Aorta (tissue), 5 donors: ENCODE results near the gene FAM117A. TPM values are rescaled to one million over a fixed set of nuclear protein-coding genes. Genes with fewer than 3 reads are reported as not detected.

Experiments
- ATAC-seq: fragments of 200-7000 bp; cut with Tn5 transposase; one replicate; pipeline ENCODE4 v1.9.1; 2022; ENCODE audit warnings: moderate library complexity; ENCODE audit not compliant: low FRiP score
- DNase-seq, 2 donors: peaks; one replicate each; pipeline ENCODE4 v3.0.0-alpha.2; 2020
- H3K27ac ChIP-seq, 2 donors: one replicate each; pipeline ENCODE4 v1.5.1; 2013; ENCODE audit warnings: low read length in 2 of 2, mild to moderate bottlenecking in 2 of 2, moderate library complexity in 2 of 2, control low read depth in 1 of 2, inconsistent platforms in 1 of 2, low read depth in 1 of 2
- H3K27me3 ChIP-seq, 2 donors: one replicate each; pipeline ENCODE4 v1.6.1; 2013; ENCODE audit warnings: control low read depth in 1 of 2, low read length in 1 of 2, mild to moderate bottlenecking in 1 of 2, moderate library complexity in 1 of 2; ENCODE audit not compliant: insufficient read depth in 2 of 2, control insufficient read depth in 1 of 2
- H3K36me3 ChIP-seq, 2 donors: one replicate each; pipeline ENCODE4 v1.6.1; 2013; ENCODE audit warnings: control low read depth in 1 of 2, low read length in 1 of 2, mild to moderate bottlenecking in 1 of 2; ENCODE audit not compliant: insufficient read depth in 2 of 2, control insufficient read depth in 1 of 2
- H3K4me1 ChIP-seq, 2 donors: one replicate each; pipeline ENCODE4 v1.6.1; 2013; ENCODE audit warnings: low read length in 2 of 2, control low read depth in 1 of 2, mild to moderate bottlenecking in 1 of 2, moderate library complexity in 1 of 2; ENCODE audit not compliant: insufficient read depth in 2 of 2, control insufficient read depth in 1 of 2
- H3K4me3 ChIP-seq, 2 donors: one replicate each; pipeline ENCODE4 v1.5.1; 2013; ENCODE audit warnings: low read length in 2 of 2, control low read depth in 1 of 2, mild to moderate bottlenecking in 1 of 2
- H3K9me3 ChIP-seq: one replicate; pipeline ENCODE4 v1.6.1; 2013; ENCODE audit warnings: mild to moderate bottlenecking, low read length; ENCODE audit not compliant: control insufficient read depth
- WGBS, 2 donors: extraction: QIAGEN DNeasy Blood & Tissue Kit; methylation state at CpG; one replicate each; pipeline ENCODE4 v1.1.7; 2013; 5-methylcytosine and 5-hydroxymethylcytosine counted together
- intact Hi-C, 2 donors: fragments of 100-400 bp; cut with DNase I; formaldehyde crosslinking; loops; one replicate each; pipeline versions ENCODE4 v1.14.2 to v1.15.0; 2022
- polyA plus RNA-seq, 2 donors: library from polyadenylated mRNA; stranded (reverse); fragments of 200-250 nt; gene quantifications; one replicate each; pipeline ENCODE4 v1.2.3, GENCODE V29; 2013
- total RNA-seq, 2 donors: library from RNA; stranded (reverse); fragmentation: NEBNext Ultra II Directional; extraction: Animal tissue kit (Norgen Biotek cat#: 25700); gene quantifications; one replicate each; pipeline ENCODE4 v1.2.1, GENCODE V29; 2021
- donor health status: healthy with polysubstance abuse.
- donor health status: Bipolar disorder and iron deficiency.
- donor health status: DM: no; HTN: no; CAD: no.
- donor health status: DM: no; HTN: no; CAD: no.
- donor health status: DM: yes; HTN: yes; CAD: no.

Gene FAM117A
- total and polyA plus RNA-seq, 4 donors = 9.4 to 17.2 (median 16.1) TPM

GRCh38 chr17:49738456-49739163 lies 25.3 kb downstream of the FAM117A start:
- WGBS, 2 donors = 63 to 66% methylated on average over 5 of the region's 5 CpGs

GRCh38 chr17:49734515-49735490 lies 29.1 kb downstream of the FAM117A start:
- ATAC-seq = no peak
- Histone ChIP-seq H3K36me3 (no peaks in the 10 kb centered on the region), H3K27ac (no peak overlapping the region), H3K4me3 (no peak overlapping the region), H3K27me3 (no peaks in the 10 kb centered on the region), H3K4me1 (peaks cover 2 to 3% of the 10 kb centered on the region in 2 donors), H3K9me3 (no peaks in the 10 kb centered on the region)
- WGBS, 2 donors = 94 to 95% methylated on average over 13 of the region's 13 CpGs
- DNase-seq = no peak
- intact Hi-C loops = no loop called here

More at GRCh38 chr17:49738456-49739163, 25.3 kb downstream of the FAM117A start:
- no peak overlapping the region for H3K4me3 ChIP-seq
- ATAC-seq = no peak
- H3K4me1 ChIP-seq = peaks cover 3 to 4% of the 10 kb centered on the region in 2 donors
- no peaks in the 10 kb centered on the region for H3K27me3 ChIP-seq
- intact Hi-C loops = no loop called here
- no peak for DNase-seq
- no peaks in the 10 kb centered on the region for H3K36me3 ChIP-seq
- peak overlapping the region in 1 of 2 donors; percentile 45 for H3K27ac ChIP-seq
- no peaks in the 10 kb centered on the region for H3K9me3 ChIP-seq

GRCh38 chr17:49731435-49731831 lies 32.5 kb downstream of the FAM117A start:
- intact Hi-C loops = no loop called here
- H3K9me3 ChIP-seq = no peaks in the 10 kb centered on the region
- H3K27me3 ChIP-seq = no peaks in the 10 kb centered on the region
- H3K4me3 ChIP-seq = no peak overlapping the region
- DNase-seq = no peak
- H3K27ac ChIP-seq = peak overlapping the region in 1 of 2 donors; percentile 16
- WGBS, 2 donors = 5 to 8% methylated on average over 4 of the region's 4 CpGs
- no peaks in the 10 kb centered on the region for H3K36me3 ChIP-seq
- ATAC-seq = no peak
- H3K4me1 ChIP-seq = no peaks in the 10 kb centered on the region

GRCh38 chr17:49730785-49731434 lies 33.0 kb downstream of the FAM117A start:
- Histone ChIP-seq H3K4me1 (no peaks in the 10 kb centered on the region), H3K27me3 (no peaks in the 10 kb centered on the region), H3K36me3 (no peaks in the 10 kb centered on the region), H3K9me3 (no peaks in the 10 kb centered on the region), H3K4me3 (no peak overlapping the region), H3K27ac (peak overlapping the region; percentile 31 to 88)
- intact Hi-C loops = no loop called here
- 7 to 14% methylated on average over 5 of the region's 5 CpGs for WGBS, 2 donors
- peak; percentile 20 for ATAC-seq
- no peak for DNase-seq

GRCh38 chr17:49730078-49730784 lies 33.7 kb downstream of the FAM117A start:
- Histone ChIP-seq H3K9me3 (no peaks in the 10 kb centered on the region), H3K4me1 (no peaks in the 10 kb centered on the region), H3K36me3 (no peaks in the 10 kb centered on the region), H3K4me3 (no peak overlapping the region), H3K27me3 (no peaks in the 10 kb centered on the region), H3K27ac (peak overlapping the region; percentile 31 to 88)
- WGBS, 2 donors = 4 to 6% methylated on average over 4 of the region's 4 CpGs
- intact Hi-C loops = no loop called here
- DNase-seq (peak; percentile 84), ATAC-seq (peak; percentile 95)

GRCh38 chr17:49729069-49729468 lies 34.9 kb downstream of the FAM117A start:
- ATAC-seq = no peak
- Histone ChIP-seq H3K4me1 (no peaks in the 10 kb centered on the region), H3K4me3 (no peak overlapping the region), H3K27ac (peak overlapping the region in 1 of 2 donors; percentile 67), H3K36me3 (no peaks in the 10 kb centered on the region), H3K27me3 (no peaks in the 10 kb centered on the region), H3K9me3 (no peaks in the 10 kb centered on the region)
- intact Hi-C loops = no loop called here
- 55 to 65% methylated on average over 3 of the region's 3 CpGs for WGBS, 2 donors
- no peak for DNase-seq

GRCh38 chr17:49728425-49728824 lies 35.5 kb downstream of the FAM117A start:
- 88 to 90% methylated on average over 5 of the region's 5 CpGs for WGBS, 2 donors
- no peak for DNase-seq
- Histone ChIP-seq H3K4me1 (no peaks in the 10 kb centered on the region), H3K27me3 (no peaks in the 10 kb centered on the region), H3K27ac (no peak overlapping the region), H3K9me3 (no peaks in the 10 kb centered on the region), H3K4me3 (no peak overlapping the region), H3K36me3 (no peaks in the 10 kb centered on the region)
- intact Hi-C loops = no loop called here
- ATAC-seq = no peak

GRCh38 chr17:49727380-49727779 lies 36.6 kb downstream of the FAM117A start:
- H3K27ac ChIP-seq = no peak overlapping the region
- 94 to 95% methylated on average over 4 of the region's 4 CpGs for WGBS, 2 donors
- no peaks in the 10 kb centered on the region for H3K9me3 ChIP-seq
- H3K36me3 ChIP-seq = no peaks in the 10 kb centered on the region
- no peak for ATAC-seq
- H3K4me1 ChIP-seq = no peaks in the 10 kb centered on the region
- H3K4me3 ChIP-seq = no peak overlapping the region
- no peaks in the 10 kb centered on the region for H3K27me3 ChIP-seq
- no peak for DNase-seq
- intact Hi-C loops = no loop called here
